ENCODE measurements around the gene GOLGA6L7.

GRCh38 chr15:28881170-28881569, 32.7 kb upstream of the GOLGA6L7 start:
- TF ChIP-seq CTCF (IDR thresholded peaks at IDR 0.05) (no peak), POLR2A (IDR thresholded peaks at IDR 0.05) (no peak)

Data from testis (tissue), 2 donors.